Neural progenitor cell (in vitro differentiated cells): ENCODE measurements around the gene HNF4A.

Source experiments
- CTCF ChIP-seq: fragments of 200-600 bp; sonication (generic); IDR thresholded peaks from 2 replicates; pipeline ENCODE4 v1.5.1; 2017; ENCODE audit warnings: antibody characterized with exemption, mild to moderate bottlenecking
- EZH2 ChIP-seq: fragments of 200-600 bp; sonication (generic); IDR thresholded peaks from 2 replicates; pipeline ENCODE4 v1.6.1; 2017; ENCODE audit warnings: antibody characterized with exemption, mild to moderate bottlenecking, moderate library complexity

- TF ChIP-seq CTCF (no peak), EZH2 (no peak)
Observed at GRCh38 chr20:44328428-44328827, 27.1 kb upstream of the HNF4A start.
